Thoracic aorta (tissue), 2 donors: ENCODE data around the gene GFPT2. TPM values are rescaled to one million over a fixed set of nuclear protein-coding genes. Genes with fewer than 3 reads are reported as not detected.

ENCODE experiments used
- ATAC-seq: fragments of 150-250 bp; one replicate; pipeline ENCODE4 v1.8.0; 2017; ENCODE audit warnings: low read depth; ENCODE audit not compliant: insufficient number of reproducible peaks, low FRiP score
- DNase-seq: peaks from one replicate; pipeline ENCODE4 v3.0.0-alpha.2; 2020; ENCODE audit warnings: low spot score
- H3K27ac ChIP-seq, 2 donors: fragments of 200-600 bp; sonication (generic); 1 replicate in 1 of 2; 2 replicates in 1 of 2; pipeline ENCODE4 v1.5.1; 2016; ENCODE audit warnings: mild to moderate bottlenecking in 2 of 2, moderate library complexity in 2 of 2
- H3K27me3 ChIP-seq: fragments of 200-600 bp; sonication (generic); replicated peaks from 2 replicates; pipeline ENCODE4 v1.6.0; 2016; ENCODE audit warnings: mild to moderate bottlenecking; ENCODE audit not compliant: insufficient read depth
- H3K36me3 ChIP-seq: fragments of 200-600 bp; sonication (generic); one replicate; pipeline ENCODE4 v1.5.1; 2016
- H3K4me1 ChIP-seq, 2 donors: fragments of 200-600 bp; sonication (generic); 1 replicate in 1 of 2; 2 replicates in 1 of 2; pipeline versions ENCODE4 v1.5.1 to v1.6.0; 2016; ENCODE audit warnings: low read depth in 2 of 2, mild to moderate bottlenecking in 1 of 2; ENCODE audit not compliant: control insufficient read depth in 1 of 2
- H3K4me3 ChIP-seq: fragments of 200-600 bp; sonication (generic); 2 replicates; pipeline ENCODE4 v1.5.1; 2016; ENCODE audit warnings: mild to moderate bottlenecking
- H3K9me3 ChIP-seq: fragments of 200-600 bp; sonication (generic); 2 replicates; pipeline ENCODE4 v1.5.1; 2016
- total RNA-seq, 2 donors: library from RNA; depleted of rRNA; stranded (reverse); fragments of >200 nt; gene quantifications; one replicate each; pipeline versions ENCODE4 v1.1.0 to v1.2.3, GENCODE V29; 2016
- TF ChIP-seq, protein P1 (sequence below): fragments of 200-600 bp; sonication (generic); IDR thresholded peaks from one replicate; pipeline ENCODE4 v1.5.1; 2019; ENCODE audit warnings: antibody characterized with exemption

The GFPT2 gene
- total RNA-seq, 2 donors from 2014 or later = 32.1 to 136 TPM

DNA sequence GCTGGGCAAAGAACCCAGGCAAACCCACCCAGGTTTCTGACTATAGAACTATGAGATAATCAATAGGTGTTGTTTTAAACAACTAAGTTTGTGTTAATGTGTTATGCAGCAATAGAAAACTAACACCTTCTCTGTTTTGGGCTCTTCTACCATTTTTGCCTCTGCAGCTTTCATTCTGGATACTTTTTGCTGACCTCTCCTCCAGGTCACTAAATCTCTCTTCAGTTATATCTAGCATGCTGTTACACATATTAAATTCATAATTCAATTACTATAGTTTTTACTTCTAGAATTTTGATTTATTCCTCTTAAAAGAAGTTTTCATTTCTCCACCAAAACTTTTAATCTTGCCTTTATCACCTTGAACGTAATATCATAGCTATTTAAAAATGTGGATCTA, 78.4 kb downstream of the GFPT2 start:
- Histone ChIP-seq H3K27ac (no peak overlapping the region), H3K36me3 (peaks cover 46% of the 10 kb centered on the region), H3K4me1 (no peaks in the 10 kb centered on the region), H3K9me3 (peaks cover 27% of the 10 kb centered on the region), H3K27me3 (no peaks in the 10 kb centered on the region), H3K4me3 (no peak overlapping the region)
- TF ChIP-seq, protein P1, sequence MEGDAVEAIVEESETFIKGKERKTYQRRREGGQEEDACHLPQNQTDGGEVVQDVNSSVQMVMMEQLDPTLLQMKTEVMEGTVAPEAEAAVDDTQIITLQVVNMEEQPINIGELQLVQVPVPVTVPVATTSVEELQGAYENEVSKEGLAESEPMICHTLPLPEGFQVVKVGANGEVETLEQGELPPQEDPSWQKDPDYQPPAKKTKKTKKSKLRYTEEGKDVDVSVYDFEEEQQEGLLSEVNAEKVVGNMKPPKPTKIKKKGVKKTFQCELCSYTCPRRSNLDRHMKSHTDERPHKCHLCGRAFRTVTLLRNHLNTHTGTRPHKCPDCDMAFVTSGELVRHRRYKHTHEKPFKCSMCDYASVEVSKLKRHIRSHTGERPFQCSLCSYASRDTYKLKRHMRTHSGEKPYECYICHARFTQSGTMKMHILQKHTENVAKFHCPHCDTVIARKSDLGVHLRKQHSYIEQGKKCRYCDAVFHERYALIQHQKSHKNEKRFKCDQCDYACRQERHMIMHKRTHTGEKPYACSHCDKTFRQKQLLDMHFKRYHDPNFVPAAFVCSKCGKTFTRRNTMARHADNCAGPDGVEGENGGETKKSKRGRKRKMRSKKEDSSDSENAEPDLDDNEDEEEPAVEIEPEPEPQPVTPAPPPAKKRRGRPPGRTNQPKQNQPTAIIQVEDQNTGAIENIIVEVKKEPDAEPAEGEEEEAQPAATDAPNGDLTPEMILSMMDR = no peak
- DNase-seq = no peak
- no peak for ATAC-seq

DNA sequence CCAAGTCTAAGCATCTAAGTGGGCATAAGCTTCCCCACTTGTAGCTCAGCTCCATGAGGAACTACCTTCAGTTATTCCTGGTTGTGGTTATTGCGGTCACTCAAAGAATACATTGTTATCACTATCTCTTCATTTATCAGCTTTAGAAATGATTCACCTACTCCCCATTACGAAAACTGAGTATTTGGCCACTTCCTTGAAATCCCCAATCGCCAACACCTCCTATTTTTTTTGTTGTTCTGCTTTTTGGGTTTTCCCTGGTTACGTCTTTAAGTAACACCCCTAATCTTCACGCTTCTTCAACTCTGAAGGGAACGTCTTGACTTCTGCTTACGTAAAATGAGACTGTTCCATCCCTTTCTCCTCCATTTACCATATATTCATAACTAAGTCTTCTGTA, 81.9 kb downstream of the GFPT2 start:
- Histone ChIP-seq H3K36me3 (peaks cover 45% of the 10 kb centered on the region), H3K4me3 (no peak overlapping the region), H3K9me3 (peaks cover 54% of the 10 kb centered on the region), H3K27ac (no peak overlapping the region), H3K27me3 (no peaks in the 10 kb centered on the region), H3K4me1 (no peaks in the 10 kb centered on the region)
- ATAC-seq (no peak), DNase-seq (no peak)
- TF ChIP-seq, protein P1 = no peak

DNA sequence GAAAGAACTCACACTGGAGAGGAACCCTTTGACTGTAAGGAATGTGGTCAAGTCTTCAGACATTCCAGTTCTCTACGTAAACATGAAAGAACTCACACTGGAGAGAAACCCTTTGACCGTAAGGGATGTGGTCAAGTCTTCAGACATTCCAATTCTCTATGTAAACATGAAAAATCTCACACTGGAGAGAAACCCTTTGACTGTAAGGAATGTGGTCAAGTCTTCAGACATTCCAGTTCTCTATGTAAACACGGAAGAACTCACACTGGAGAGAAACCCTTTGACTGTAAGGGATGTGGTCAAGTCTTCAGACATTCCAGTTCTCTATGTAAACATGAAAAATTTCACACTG, 93.9 kb downstream of the GFPT2 start:
- Histone ChIP-seq H3K4me1 (no peaks in the 10 kb centered on the region), H3K27ac (no peak overlapping the region), H3K9me3 (peaks cover 100% of the 10 kb centered on the region), H3K36me3 (peaks cover 89% of the 10 kb centered on the region), H3K27me3 (no peaks in the 10 kb centered on the region), H3K4me3 (no peak overlapping the region)
- TF ChIP-seq, protein P1 = no peak
- DNase-seq = no peak
- ATAC-seq = no peak

DNA sequence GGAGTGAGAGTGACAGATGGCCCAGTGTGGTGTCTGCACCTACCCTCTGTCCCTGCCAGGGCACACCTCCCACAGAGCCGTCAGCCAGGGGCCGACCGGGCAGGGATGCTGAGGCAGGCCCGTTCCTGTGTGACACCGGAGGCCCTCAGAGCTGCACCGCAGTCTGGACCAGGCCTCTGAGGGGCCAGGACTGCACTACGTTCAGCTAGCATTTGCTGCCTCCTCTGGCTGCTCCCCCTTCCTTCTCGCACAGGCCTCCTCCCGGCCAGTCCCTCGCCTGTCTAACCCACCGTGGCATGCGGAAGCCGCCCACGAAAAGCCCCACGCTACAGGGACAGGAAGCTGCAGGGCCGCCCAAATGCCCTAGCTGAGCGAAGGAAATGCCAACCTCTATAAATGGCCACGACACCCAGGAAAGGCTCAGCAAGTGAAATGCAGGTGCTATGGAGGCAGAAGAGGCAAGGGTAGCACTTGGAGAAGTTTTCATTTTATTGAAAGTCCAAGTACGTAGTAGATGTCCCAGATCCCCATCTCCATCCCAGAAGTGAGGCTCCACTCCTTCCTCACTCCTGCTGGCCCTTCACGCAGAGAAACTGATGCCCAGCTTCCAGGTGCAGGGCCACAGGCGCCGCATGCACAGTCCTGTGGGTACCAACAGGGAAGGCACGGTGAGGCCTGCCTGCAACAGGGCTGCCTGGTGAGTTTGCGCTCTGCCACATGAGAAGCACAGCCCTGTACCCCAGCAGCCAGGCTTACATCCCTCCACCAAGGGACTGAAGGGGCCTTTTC, 99.9 kb downstream of the GFPT2 start:
- Histone ChIP-seq H3K4me1 (no peaks in the 10 kb centered on the region), H3K9me3 (peaks cover 79% of the 10 kb centered on the region), H3K4me3 (no peak overlapping the region), H3K27ac (no peak overlapping the region), H3K27me3 (no peaks in the 10 kb centered on the region), H3K36me3 (peaks cover 71% of the 10 kb centered on the region)
- TF ChIP-seq, protein P1 = no peak
- no peak for DNase-seq
- ATAC-seq = no peak

DNA sequence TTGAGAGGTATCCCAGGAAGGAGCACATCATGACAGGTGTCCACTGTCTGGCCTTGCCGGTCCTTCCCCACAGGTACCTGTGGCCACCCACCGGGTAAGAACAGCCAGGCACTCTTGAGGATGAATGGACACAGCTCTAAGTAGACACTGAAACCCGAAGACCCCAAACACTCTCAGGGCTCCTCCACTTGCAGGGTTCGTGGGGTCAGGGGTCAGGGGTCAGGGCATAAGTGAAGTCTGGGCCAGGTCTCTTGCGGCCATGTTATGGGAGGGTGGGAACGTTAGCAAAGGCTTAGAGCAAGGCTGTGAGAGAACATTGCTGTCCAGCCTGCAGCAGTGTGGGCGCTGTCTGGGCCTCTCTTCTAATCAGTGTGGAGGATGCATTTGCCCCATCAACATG, 101.2 kb downstream of the GFPT2 start:
- no peak overlapping the region for H3K4me3 ChIP-seq
- ATAC-seq (no peak), DNase-seq (no peak)
- TF ChIP-seq, protein P1 = no peak
- no peak overlapping the region for H3K27ac ChIP-seq
- peaks cover 77% of the 10 kb centered on the region for H3K9me3 ChIP-seq
- H3K36me3 ChIP-seq = peaks cover 71% of the 10 kb centered on the region
- no peaks in the 10 kb centered on the region for H3K4me1 ChIP-seq
- no peaks in the 10 kb centered on the region for H3K27me3 ChIP-seq
